Measurements from ENCODE around the gene PCBP4.

GRCh38 chr3:52002748-52003147, 35.5 kb upstream of the PCBP4 start:
- TF ChIP-seq MAX (IDR thresholded peaks at IDR 0.05) (no peak), CTCF (IDR thresholded peaks at IDR 0.05 in 2 of 3, conservative IDR thresholded peaks at IDR 0.05 in 1 of 3; ENCODE audit: borderline replicate concordance in 1 of 3, insufficient read depth in 1 of 3, low read depth in 2 of 3, low read length in 2 of 3) (no peak), EZH2 (IDR thresholded peaks at IDR 0.05) (no peak), POLR2AphosphoS5 (IDR thresholded peaks at IDR 0.05; ENCODE audit: low read depth, low read length) (no peak), RAD21 (IDR thresholded peaks at IDR 0.05; ENCODE audit: low read depth) (no peak), REST (IDR thresholded peaks at IDR 0.05; ENCODE audit: low read depth) (no peak), ELF1 (IDR thresholded peaks at IDR 0.05; ENCODE audit: borderline replicate concordance, low read depth) (no peak), EGR1 (IDR thresholded peaks at IDR 0.05; ENCODE audit: low read depth) (no peak), TCF7L2 (IDR thresholded peaks at IDR 0.05; ENCODE audit: borderline replicate concordance, extremely low read depth, insufficient read depth, insufficient read length) (no peak), ATF3 (IDR thresholded peaks at IDR 0.05) (no peak), ZNF274 (IDR thresholded peaks at IDR 0.05; ENCODE audit: low read depth, low read length) (no peak), CEBPB (IDR thresholded peaks at IDR 0.05; ENCODE audit: low read depth) (no peak)
